Karpas-422 (cell line): ENCODE results near the gene DNAJC8. TPM values are rescaled to one million over a fixed set of nuclear protein-coding genes. Genes with fewer than 3 reads are reported as not detected.
A peak's percentile ranks its signal among the peaks of the same experiment; 100 is the strongest.

Source experiments
- DNase-seq: peaks from one replicate; pipeline ENCODE4 v3.0.0-alpha.2; 2015
- H2AFZ ChIP-seq: fragments of 200-600 bp; sonication (generic); 2 replicates; pipeline ENCODE4 v1.6.1; 2014; ENCODE audit warnings: antibody characterized with exemption, low read length, mixed read lengths
- H3K27ac ChIP-seq: fragments of 200-600 bp; sonication (generic); 2 replicates; pipeline ENCODE4 v1.5.1; 2014; ENCODE audit warnings: mild to moderate bottlenecking, low read length, moderate library complexity
- H3K27me3 ChIP-seq: fragments of 200-600 bp; sonication (generic); 2 replicates; pipeline ENCODE4 v1.6.1; 2014; ENCODE audit warnings: low read length, mixed read lengths
- H3K36me3 ChIP-seq: fragments of 200-600 bp; sonication (generic); 2 replicates; pipeline ENCODE4 v1.6.1; 2014; ENCODE audit warnings: low read length, mixed read lengths; ENCODE audit not compliant: insufficient read depth
- H3K4me1 ChIP-seq: fragments of 200-600 bp; sonication (generic); 2 replicates; pipeline ENCODE4 v1.6.1; 2014; ENCODE audit warnings: mild to moderate bottlenecking, low read length, mixed read lengths
- H3K4me2 ChIP-seq: fragments of 200-600 bp; sonication (generic); 2 replicates; pipeline ENCODE4 v1.6.1; 2014; ENCODE audit warnings: low read length, low read depth, mild to moderate bottlenecking; ENCODE audit not compliant: poor library complexity, severe bottlenecking
- H3K4me3 ChIP-seq: fragments of 200-600 bp; sonication (generic); 2 replicates; pipeline ENCODE4 v1.5.1; 2014; ENCODE audit warnings: mild to moderate bottlenecking, antibody characterized with exemption, low read length, mixed read lengths
- H3K79me2 ChIP-seq: fragments of 200-600 bp; sonication (generic); 2 replicates; pipeline ENCODE4 v1.6.1; 2014; ENCODE audit warnings: mild to moderate bottlenecking, low read length, mixed read lengths
- H3K9ac ChIP-seq: fragments of 200-600 bp; sonication (generic); 2 replicates; pipeline ENCODE4 v1.6.0; 2014; ENCODE audit warnings: low read length
- H3K9me2 ChIP-seq: fragments of 200-600 bp; sonication (generic), shearing (Covaris generic); replicated peaks from 2 replicates; pipeline ENCODE4 v1.6.0; 2014; ENCODE audit warnings: mild to moderate bottlenecking, low read length, moderate library complexity; ENCODE audit not compliant: insufficient read depth
- H3K9me3 ChIP-seq: fragments of 300-700, 200-600 bp; sonication (generic); 2 replicates; pipeline ENCODE4 v1.6.1; 2014; ENCODE audit warnings: low read length, mixed read lengths
- H4K20me1 ChIP-seq: fragments of 200-600 bp; sonication (generic); 2 replicates; pipeline ENCODE4 v1.6.1; 2014; ENCODE audit warnings: mild to moderate bottlenecking, antibody characterized with exemption, low read length, low read depth; ENCODE audit not compliant: insufficient read depth
- total RNA-seq: library from RNA; depleted of rRNA; stranded (reverse); fragments of >200 nt; shearing (Covaris generic); gene quantifications from 2 replicates; pipeline ENCODE4 v1.2.3, GENCODE V29; 2014; ENCODE audit warnings: low replicate concordance

DNAJC8 gene
- total RNA-seq, 1 experiment from 2014 or later: 71.8 TPM

GRCh38 chr1:28236656-28237322 is 4.0 kb upstream of the DNAJC8 start:
- DNase-seq: peak; percentile 52
- H3K9ac ChIP-seq: peak overlapping the region; percentile 97
- H3K4me2 ChIP-seq: peak overlapping the region; percentile 85
- H3K9me2 ChIP-seq: no peaks in the 10 kb centered on the region
- peaks cover 7% of the 10 kb centered on the region; the same call in 1 of the 2 replicates for H3K36me3 ChIP-seq
- peaks cover 37% of the 10 kb centered on the region for H3K79me2 ChIP-seq
- peaks cover 8% of the 10 kb centered on the region; the same call in 1 of the 2 replicates for H4K20me1 ChIP-seq
- no peak overlapping the region for H2AFZ ChIP-seq
- H3K27ac ChIP-seq: peak overlapping the region; percentile 64
- H3K4me1 ChIP-seq: peaks cover 31% of the 10 kb centered on the region
- peak overlapping the region; percentile 97 for H3K4me3 ChIP-seq
- no peaks in the 10 kb centered on the region for H3K9me3 ChIP-seq
- no peaks in the 10 kb centered on the region for H3K27me3 ChIP-seq

GRCh38 chr1:28235755-28236655 is 3.2 kb upstream of the DNAJC8 start, which contains the start of gene ATP5IF1:
Gene ATP5IF1, plus strand, starts transcription at chr1:28236124. Its CDS starts 60 bp downstream, at chr1:28236184.
- peaks cover 8% of the 10 kb centered on the region; the same call in 1 of the 2 replicates for H3K36me3 ChIP-seq
- H3K9me3 ChIP-seq: no peaks in the 10 kb centered on the region
- peak within 1 kb of the TSS; percentile 97 for H3K9ac ChIP-seq
- peak within 1 kb of the TSS; percentile 85 for H3K4me2 ChIP-seq
- H3K79me2 ChIP-seq: peaks cover 45% of the 10 kb centered on the region
- peak; percentile 99 for DNase-seq
- peak within 1 kb of the TSS; percentile 97 for H3K4me3 ChIP-seq
- H3K4me1 ChIP-seq: peaks cover 39% of the 10 kb centered on the region
- H3K9me2 ChIP-seq: no peaks in the 10 kb centered on the region
- no peaks in the 10 kb centered on the region for H3K27me3 ChIP-seq
- H2AFZ ChIP-seq: peak within 1 kb of the TSS; percentile 73
- peak within 1 kb of the TSS; percentile 64 for H3K27ac ChIP-seq
- peaks cover 8% of the 10 kb centered on the region; the same call in 1 of the 2 replicates for H4K20me1 ChIP-seq

GRCh38 chr1:28233264-28233606 is 406 bp upstream of the DNAJC8 start:
- no peak for DNase-seq
- H3K9me2 ChIP-seq: no peaks in the 10 kb centered on the region
- H3K4me2 ChIP-seq: peak overlapping the region; percentile 75
- H4K20me1 ChIP-seq: peaks cover 8% of the 10 kb centered on the region; the same call in 1 of the 2 replicates
- peaks cover 73% of the 10 kb centered on the region for H3K79me2 ChIP-seq
- H2AFZ ChIP-seq: no peak overlapping the region
- H3K36me3 ChIP-seq: peaks cover 21% of the 10 kb centered on the region; the same call in 1 of the 2 replicates
- no peaks in the 10 kb centered on the region for H3K9me3 ChIP-seq
- H3K27me3 ChIP-seq: no peaks in the 10 kb centered on the region
- no peak overlapping the region for H3K4me3 ChIP-seq
- no peak overlapping the region for H3K9ac ChIP-seq
- peaks cover 38% of the 10 kb centered on the region for H3K4me1 ChIP-seq
- no peak overlapping the region for H3K27ac ChIP-seq

DNA sequence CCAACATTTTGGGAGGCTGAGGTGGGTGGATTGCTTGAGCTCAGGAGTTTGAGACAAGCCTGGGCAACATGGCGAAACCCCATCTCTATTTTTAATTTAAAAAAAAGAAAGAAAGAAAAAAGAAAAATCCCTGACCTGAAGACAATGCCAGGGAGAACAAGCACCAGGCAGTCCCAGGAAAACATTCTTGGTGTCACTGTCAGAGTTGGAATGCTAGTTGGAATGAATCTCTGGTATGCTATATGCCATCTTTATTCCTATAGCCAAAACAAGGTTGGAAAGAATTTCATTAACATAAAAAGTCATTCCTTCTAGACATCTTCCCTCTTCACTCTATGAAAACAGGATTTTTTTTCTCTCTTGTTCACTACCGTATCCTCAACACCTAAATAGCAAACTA is 2.8 kb downstream of the DNAJC8 start:
- peaks cover 56% of the 10 kb centered on the region for H3K79me2 ChIP-seq
- no peak overlapping the region for H2AFZ ChIP-seq
- H3K36me3 ChIP-seq: peaks cover 35% of the 10 kb centered on the region

GRCh38 chr1:28229089-28229488 is 3.7 kb downstream of the DNAJC8 start:
- peaks cover 19% of the 10 kb centered on the region for H3K4me1 ChIP-seq
- DNase-seq: no peak
- no peak overlapping the region for H3K9ac ChIP-seq
- no peak overlapping the region for H3K4me3 ChIP-seq
- peaks cover 62% of the 10 kb centered on the region for H3K79me2 ChIP-seq
- no peaks in the 10 kb centered on the region for H3K27me3 ChIP-seq
- H4K20me1 ChIP-seq: peaks cover 8% of the 10 kb centered on the region; the same call in 1 of the 2 replicates
- H3K36me3 ChIP-seq: peaks cover 39% of the 10 kb centered on the region
- no peaks in the 10 kb centered on the region for H3K9me2 ChIP-seq
- no peak overlapping the region for H3K27ac ChIP-seq
- no peak overlapping the region for H3K4me2 ChIP-seq
- no peaks in the 10 kb centered on the region for H3K9me3 ChIP-seq
- no peak overlapping the region for H2AFZ ChIP-seq

More for the DNA sequence above, 2.8 kb downstream of the DNAJC8 start:
- H3K9ac ChIP-seq: no peak overlapping the region
- H3K27ac ChIP-seq: no peak overlapping the region
- H3K4me2 ChIP-seq: no peak overlapping the region
- no peak overlapping the region for H3K4me3 ChIP-seq
- H3K27me3 ChIP-seq: no peaks in the 10 kb centered on the region
- H4K20me1 ChIP-seq: peaks cover 8% of the 10 kb centered on the region; the same call in 1 of the 2 replicates
- H3K9me3 ChIP-seq: no peaks in the 10 kb centered on the region
- peaks cover 19% of the 10 kb centered on the region for H3K4me1 ChIP-seq
- no peak for DNase-seq
- H3K9me2 ChIP-seq: no peaks in the 10 kb centered on the region

DNA sequence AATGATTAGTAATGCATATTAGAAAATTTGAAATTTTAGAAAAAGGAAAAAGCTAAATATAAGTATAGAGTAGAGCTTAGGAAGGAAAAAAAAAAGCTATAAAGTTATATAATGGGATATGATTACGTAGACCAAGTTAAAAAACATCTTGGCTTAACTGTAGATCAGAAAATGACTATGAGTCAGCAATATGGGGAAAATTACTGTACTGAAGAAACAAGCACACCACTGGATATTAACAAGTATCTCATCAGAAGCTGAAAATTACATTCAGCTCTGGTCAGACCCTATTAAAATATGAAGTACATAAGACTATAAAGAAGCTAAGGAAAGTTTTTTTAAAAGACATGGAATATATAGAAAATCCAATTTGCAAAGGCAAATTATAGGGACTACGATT is 19.5 kb downstream of the DNAJC8 start:
- Histone ChIP-seq H3K4me2 (no peak overlapping the region), H3K4me3 (no peak overlapping the region), H3K79me2 (peaks cover 30% of the 10 kb centered on the region), H3K27ac (no peak overlapping the region), H3K36me3 (peaks cover 20% of the 10 kb centered on the region; the same call in 1 of the 2 replicates), H3K9ac (no peak overlapping the region), H3K4me1 (peaks cover 11% of the 10 kb centered on the region), H3K9me3 (no peaks in the 10 kb centered on the region), H3K9me2 (no peaks in the 10 kb centered on the region), H3K27me3 (no peaks in the 10 kb centered on the region), H2AFZ (no peak overlapping the region), H4K20me1 (no peaks in the 10 kb centered on the region)
- no peak for DNase-seq

DNA sequence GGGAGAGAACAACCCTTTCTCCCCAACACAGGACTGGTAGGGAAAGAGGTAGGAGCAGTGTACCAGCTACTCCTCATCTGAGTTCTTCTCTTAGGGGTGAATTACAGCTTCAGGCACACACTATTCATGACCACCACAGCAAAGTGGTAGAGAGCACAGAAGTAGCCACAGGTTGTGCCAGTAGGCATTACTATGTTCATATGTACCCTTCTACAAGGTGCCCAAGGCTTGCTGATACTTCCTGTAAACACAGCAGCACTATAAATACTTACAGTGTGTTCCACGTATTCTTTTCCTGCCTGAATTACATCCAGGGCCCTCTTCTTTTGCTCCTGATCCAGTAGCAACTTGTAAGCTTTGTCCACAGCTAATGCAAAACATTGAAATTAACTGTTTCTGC is 23.1 kb downstream of the DNAJC8 start:
- H3K79me2 ChIP-seq: peaks cover 30% of the 10 kb centered on the region
- H3K9me2 ChIP-seq: no peaks in the 10 kb centered on the region
- no peak overlapping the region for H2AFZ ChIP-seq
- H3K27ac ChIP-seq: peak overlapping the region; percentile 40
- DNase-seq: no peak
- no peaks in the 10 kb centered on the region for H4K20me1 ChIP-seq
- H3K36me3 ChIP-seq: peaks cover 31% of the 10 kb centered on the region; the same call in 1 of the 2 replicates
- H3K4me1 ChIP-seq: peaks cover 12% of the 10 kb centered on the region
- H3K4me2 ChIP-seq: no peak overlapping the region
- H3K4me3 ChIP-seq: no peak overlapping the region
- H3K9me3 ChIP-seq: no peaks in the 10 kb centered on the region
- H3K9ac ChIP-seq: no peak overlapping the region
- H3K27me3 ChIP-seq: no peaks in the 10 kb centered on the region
